Left ventricle myocardium inferior (tissue), 1 donor: ENCODE data around the gene AMDHD1. TPM values are rescaled to one million over a fixed set of nuclear protein-coding genes. Genes with fewer than 3 reads are reported as not detected.

Experiments used
- DNase-seq: peaks from one replicate; pipeline ENCODE4 v3.0.0-alpha.2; 2020
- H3K27ac ChIP-seq: fragments of 200-600 bp; replicated peaks from 2 replicates; pipeline ENCODE4 v1.8.0; 2021
- H3K27me3 ChIP-seq: fragments of 200-600 bp; 2 replicates; pipeline ENCODE4 v1.8.0; 2021; ENCODE audit warnings: low read depth
- H3K36me3 ChIP-seq: fragments of 200-600 bp; 2 replicates; pipeline ENCODE4 v1.8.0; 2021
- H3K4me1 ChIP-seq: fragments of 200-600 bp; 2 replicates; pipeline ENCODE4 v1.8.0; 2021
- H3K4me3 ChIP-seq: fragments of 200-600 bp; 2 replicates; pipeline ENCODE4 v1.8.0; 2021; ENCODE audit warnings: mild to moderate bottlenecking, moderate library complexity
- H3K9me3 ChIP-seq: fragments of 200-600 bp; replicated peaks from 2 replicates; pipeline ENCODE4 v1.8.0; 2021
- intact Hi-C: fragments of 100-400 bp; cut with micrococcal nuclease; formaldehyde crosslinking; loops from one replicate; pipeline ENCODE4 v1.11.0; 2022
- total RNA-seq: library from RNA; stranded (reverse); fragmentation: NEBNext Ultra II Directional; extraction: Animal tissue kit (Norgen Biotek cat#: 25700); gene quantifications from one replicate; pipeline ENCODE4 v1.2.1, GENCODE V29; 2021
- TF ChIP-seq, protein P1 (sequence below): fragments of 200-600 bp; IDR thresholded peaks from 2 replicates; pipeline ENCODE4 v1.8.0; 2021; ENCODE audit warnings: antibody characterized with exemption, mild to moderate bottlenecking, borderline replicate concordance
- donor health status: DM: no; HTN: yes; CAD: no; lungs with severe emphysema.

Gene AMDHD1
- total RNA-seq, 1 donor from 2014 or later: 0.47 TPM

DNA sequence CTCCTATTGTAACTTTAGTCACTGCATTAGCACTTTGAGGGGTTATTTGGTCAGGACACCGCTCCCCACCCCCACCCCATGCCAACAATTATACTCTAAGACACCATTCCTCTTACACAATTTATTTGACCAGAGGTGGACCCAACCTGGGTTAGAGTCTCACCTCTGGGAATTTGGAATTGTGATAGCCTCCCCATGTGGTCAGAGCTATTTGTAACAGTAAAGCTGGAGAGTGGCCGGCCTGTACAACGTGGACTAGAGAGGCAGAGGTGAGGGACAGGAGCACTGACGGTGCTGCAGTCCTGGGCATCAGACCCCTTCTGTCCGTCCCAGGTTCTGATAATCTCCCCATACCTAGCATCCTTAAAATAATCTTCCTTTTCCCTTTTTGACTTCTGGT lies 56.4 kb downstream of the AMDHD1 start:
- H3K36me3 ChIP-seq: peaks cover 45% of the 10 kb centered on the region
- H3K9me3 ChIP-seq: no peaks in the 10 kb centered on the region
- no peaks in the 10 kb centered on the region for H3K4me1 ChIP-seq
- no peak for DNase-seq
- no peak overlapping the region for H3K27ac ChIP-seq
- intact Hi-C loops: loop anchor here (5.0 kb wide), 2 partner anchors 82 to 417 kb away; no protein-coding TSS in a partner anchor
- H3K27me3 ChIP-seq: no peaks in the 10 kb centered on the region
- H3K4me3 ChIP-seq: no peak overlapping the region
- TF ChIP-seq, protein P1, sequence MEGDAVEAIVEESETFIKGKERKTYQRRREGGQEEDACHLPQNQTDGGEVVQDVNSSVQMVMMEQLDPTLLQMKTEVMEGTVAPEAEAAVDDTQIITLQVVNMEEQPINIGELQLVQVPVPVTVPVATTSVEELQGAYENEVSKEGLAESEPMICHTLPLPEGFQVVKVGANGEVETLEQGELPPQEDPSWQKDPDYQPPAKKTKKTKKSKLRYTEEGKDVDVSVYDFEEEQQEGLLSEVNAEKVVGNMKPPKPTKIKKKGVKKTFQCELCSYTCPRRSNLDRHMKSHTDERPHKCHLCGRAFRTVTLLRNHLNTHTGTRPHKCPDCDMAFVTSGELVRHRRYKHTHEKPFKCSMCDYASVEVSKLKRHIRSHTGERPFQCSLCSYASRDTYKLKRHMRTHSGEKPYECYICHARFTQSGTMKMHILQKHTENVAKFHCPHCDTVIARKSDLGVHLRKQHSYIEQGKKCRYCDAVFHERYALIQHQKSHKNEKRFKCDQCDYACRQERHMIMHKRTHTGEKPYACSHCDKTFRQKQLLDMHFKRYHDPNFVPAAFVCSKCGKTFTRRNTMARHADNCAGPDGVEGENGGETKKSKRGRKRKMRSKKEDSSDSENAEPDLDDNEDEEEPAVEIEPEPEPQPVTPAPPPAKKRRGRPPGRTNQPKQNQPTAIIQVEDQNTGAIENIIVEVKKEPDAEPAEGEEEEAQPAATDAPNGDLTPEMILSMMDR: no peak

DNA sequence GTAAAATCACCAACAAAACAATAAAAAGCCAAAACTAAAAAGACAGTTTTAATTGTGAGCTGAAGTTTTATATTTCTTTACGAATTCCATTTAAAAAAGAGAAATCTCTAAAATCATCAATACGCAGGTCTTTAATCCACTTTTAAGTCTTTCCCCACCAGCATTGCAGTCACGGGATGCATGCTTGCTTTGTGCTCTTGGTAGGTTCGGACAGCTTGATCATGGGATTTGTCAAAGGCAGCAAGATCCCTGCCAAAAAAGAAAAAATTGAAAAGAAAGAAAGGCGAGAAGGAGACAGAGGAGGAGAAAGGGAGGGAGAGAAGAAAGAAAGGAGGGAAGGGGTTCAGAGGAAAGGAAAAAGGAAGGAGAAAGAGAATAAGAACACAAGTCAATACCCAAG lies 57.7 kb downstream of the AMDHD1 start:
- Histone ChIP-seq H3K36me3 (peaks cover 58% of the 10 kb centered on the region), H3K27me3 (no peaks in the 10 kb centered on the region), H3K9me3 (no peaks in the 10 kb centered on the region), H3K4me1 (no peaks in the 10 kb centered on the region), H3K4me3 (no peak overlapping the region), H3K27ac (no peak overlapping the region)
- no peak for DNase-seq
- intact Hi-C loops: no loop called here
- TF ChIP-seq, protein P1: no peak

- intact Hi-C loops: no loop called here
- Histone ChIP-seq H3K9me3 (no peaks in the 10 kb centered on the region), H3K27me3 (no peaks in the 10 kb centered on the region), H3K4me1 (no peaks in the 10 kb centered on the region), H3K27ac (no peak overlapping the region), H3K4me3 (no peak overlapping the region), H3K36me3 (peaks cover 96% of the 10 kb centered on the region)
- TF ChIP-seq, protein P1: no peak
- DNase-seq: no peak
Observed at GRCh38 chr12:96006727-96007126, 63.6 kb downstream of the AMDHD1 start.

- Histone ChIP-seq H3K27me3 (no peaks in the 10 kb centered on the region), H3K27ac (no peak overlapping the region), H3K36me3 (peaks cover 96% of the 10 kb centered on the region), H3K4me1 (no peaks in the 10 kb centered on the region), H3K4me3 (no peak overlapping the region), H3K9me3 (no peaks in the 10 kb centered on the region)
- TF ChIP-seq, protein P1: no peak
- no peak for DNase-seq
- intact Hi-C loops: no loop called here
Observed at GRCh38 chr12:96007729-96008128, 64.6 kb downstream of the AMDHD1 start.

DNA sequence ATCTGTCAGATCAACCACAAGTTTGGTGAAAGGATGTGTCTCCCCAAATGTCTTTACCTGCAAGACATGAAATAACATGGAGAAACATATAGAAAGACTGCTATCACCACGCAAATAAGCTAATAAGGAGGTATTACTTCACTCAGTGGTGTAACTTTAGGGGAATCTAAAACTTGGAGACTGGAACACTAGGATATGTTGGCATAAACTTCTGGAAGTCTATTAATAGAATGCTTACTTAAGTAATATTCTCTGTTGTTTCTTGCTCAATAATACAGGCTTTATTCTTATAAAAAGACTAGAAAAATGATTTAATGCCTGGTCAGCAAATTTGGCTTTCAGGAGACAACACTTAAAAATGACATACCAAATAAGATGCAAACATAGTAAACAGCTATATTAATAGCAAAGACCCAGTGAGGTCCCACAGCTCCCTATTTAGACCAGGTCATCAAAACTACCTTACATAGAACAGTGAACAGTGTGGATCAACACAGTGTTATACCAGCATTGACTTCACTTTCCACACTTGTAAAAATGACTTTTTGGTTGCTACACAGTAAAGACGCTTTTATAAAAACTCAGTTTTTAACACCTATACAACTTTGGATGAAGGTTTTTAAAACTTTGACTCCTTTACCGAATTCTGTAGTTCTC lies 71.9 kb downstream of the AMDHD1 start:
- Histone ChIP-seq H3K27me3 (no peaks in the 10 kb centered on the region), H3K4me3 (no peak overlapping the region), H3K4me1 (peaks cover 11% of the 10 kb centered on the region), H3K36me3 (peaks cover 95% of the 10 kb centered on the region), H3K9me3 (no peaks in the 10 kb centered on the region), H3K27ac (no peak overlapping the region)
- intact Hi-C loops: no loop called here
- DNase-seq: no peak
- TF ChIP-seq, protein P1: no peak
